Femur (tissue), 1 donor: ENCODE measurements around the gene ADGRF1.

ENCODE experiments used
- DNase-seq: peaks from one replicate; pipeline ENCODE4 v3.0.0-alpha.2; 2017

Gene ADGRF1

GRCh38 chr6:46973029-46973428, 69.1 kb downstream of the ADGRF1 start:
- DNase-seq = no peak

GRCh38 chr6:46972531-46972930, 69.6 kb downstream of the ADGRF1 start:
- no peak for DNase-seq

GRCh38 chr6:46969206-46969605, 72.9 kb downstream of the ADGRF1 start:
- no peak for DNase-seq

- no peak for DNase-seq
Observed at GRCh38 chr6:46967826-46968349, 74.2 kb downstream of the ADGRF1 start.

- no peak for DNase-seq
Observed at GRCh38 chr6:46964716-46965519, 77.2 kb downstream of the ADGRF1 start.

- no peak for DNase-seq
Observed at GRCh38 chr6:46963626-46964025, 78.5 kb downstream of the ADGRF1 start.

GRCh38 chr6:46963039-46963438, 79.1 kb downstream of the ADGRF1 start:
- no peak for DNase-seq

- no peak for DNase-seq
Observed at GRCh38 chr6:46961711-46962110, 80.4 kb downstream of the ADGRF1 start.

- no peak for DNase-seq
Observed at GRCh38 chr6:46961232-46961631, 80.9 kb downstream of the ADGRF1 start.

- no peak for DNase-seq
Observed at GRCh38 chr6:46959419-46959818, 82.7 kb downstream of the ADGRF1 start.

- DNase-seq = no peak
Observed at GRCh38 chr6:46956409-46956808, 85.7 kb downstream of the ADGRF1 start.

GRCh38 chr6:46954837-46955451, 87.2 kb downstream of the ADGRF1 start:
- no peak for DNase-seq

GRCh38 chr6:46953921-46954320, 88.2 kb downstream of the ADGRF1 start:
- no peak for DNase-seq

GRCh38 chr6:46949632-46950280, 92.4 kb downstream of the ADGRF1 start:
- DNase-seq = peak; percentile 66

GRCh38 chr6:46948699-46949098, 93.4 kb downstream of the ADGRF1 start:
- DNase-seq = peak; percentile 44
